Measurements from ENCODE around the gene HDC.

The HDC gene, protein sequence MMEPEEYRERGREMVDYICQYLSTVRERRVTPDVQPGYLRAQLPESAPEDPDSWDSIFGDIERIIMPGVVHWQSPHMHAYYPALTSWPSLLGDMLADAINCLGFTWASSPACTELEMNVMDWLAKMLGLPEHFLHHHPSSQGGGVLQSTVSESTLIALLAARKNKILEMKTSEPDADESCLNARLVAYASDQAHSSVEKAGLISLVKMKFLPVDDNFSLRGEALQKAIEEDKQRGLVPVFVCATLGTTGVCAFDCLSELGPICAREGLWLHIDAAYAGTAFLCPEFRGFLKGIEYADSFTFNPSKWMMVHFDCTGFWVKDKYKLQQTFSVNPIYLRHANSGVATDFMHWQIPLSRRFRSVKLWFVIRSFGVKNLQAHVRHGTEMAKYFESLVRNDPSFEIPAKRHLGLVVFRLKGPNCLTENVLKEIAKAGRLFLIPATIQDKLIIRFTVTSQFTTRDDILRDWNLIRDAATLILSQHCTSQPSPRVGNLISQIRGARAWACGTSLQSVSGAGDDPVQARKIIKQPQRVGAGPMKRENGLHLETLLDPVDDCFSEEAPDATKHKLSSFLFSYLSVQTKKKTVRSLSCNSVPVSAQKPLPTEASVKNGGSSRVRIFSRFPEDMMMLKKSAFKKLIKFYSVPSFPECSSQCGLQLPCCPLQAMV

DNA sequence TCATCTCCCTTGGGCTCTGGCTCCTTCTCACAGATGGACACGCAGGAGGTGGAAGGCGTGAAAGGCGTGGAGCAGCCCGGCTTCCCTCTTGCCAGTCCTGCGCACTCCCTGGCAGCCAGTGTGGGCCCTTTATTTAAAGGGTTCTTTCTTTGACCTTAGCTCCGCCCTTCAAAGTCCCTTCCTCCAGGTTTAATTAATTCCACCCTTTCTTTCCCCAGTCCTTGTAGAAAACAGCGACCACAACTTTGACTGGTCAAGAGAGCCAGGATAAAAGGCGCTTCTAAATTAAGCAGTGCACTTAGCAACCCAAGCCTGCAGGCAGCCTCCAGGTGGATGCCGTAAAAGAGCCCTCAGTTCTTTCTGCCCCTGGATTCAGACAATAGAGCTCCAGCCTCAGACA is at the start of gene HDC:
Gene HDC, minus strand, starts transcription at position 107 of the 400 bp plus-strand sequence. Its CDS starts 103 bp downstream, at position 4.
- Histone ChIP-seq H3K4me1 (ENCODE audit: control insufficient read depth, insufficient read depth, low read length) (no peaks in the 10 kb centered on the region), H3K36me3 (ENCODE audit: control insufficient read depth, insufficient read depth, low read length) (no peaks in the 10 kb centered on the region), H3K27me3 (ENCODE audit: control insufficient read depth, insufficient read depth, low read length) (no peaks in the 10 kb centered on the region), H3K27ac (ENCODE audit: low read length) (no peak within 1 kb of the TSS), H3K9me3 (ENCODE audit: control insufficient read depth, insufficient read depth, low read length) (no peaks in the 10 kb centered on the region), H3K4me3 (ENCODE audit: low read length) (no peak within 1 kb of the TSS)
- no peak for DNase-seq (ENCODE audit: low read depth, low spot score)
- WGBS (ENCODE audit: insufficient coverage, insufficient read length) = no CpG with 5 or more reads among the region's 9 CpGs

DNA sequence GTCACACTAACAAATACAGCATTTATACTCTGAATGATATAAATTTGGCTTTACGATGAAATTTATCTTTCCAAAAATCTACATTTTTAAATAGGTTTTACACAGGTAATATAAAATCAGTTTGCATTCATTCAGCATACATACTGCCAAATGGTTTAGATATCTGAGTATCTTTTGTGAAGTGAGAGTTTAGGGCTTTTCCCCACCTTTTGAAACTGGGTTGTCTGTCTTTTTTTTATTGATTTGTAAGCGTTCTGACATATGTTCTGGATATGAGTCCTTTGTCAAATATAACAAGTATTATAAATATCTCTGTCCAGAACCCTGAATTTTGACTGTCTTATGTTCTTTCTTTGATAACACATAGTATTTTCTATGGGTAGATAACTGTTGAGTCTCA is 47.1 kb upstream of the HDC start:
- no peak for DNase-seq (ENCODE audit: low read depth, low spot score)
- H3K9me3 ChIP-seq (ENCODE audit: control insufficient read depth, insufficient read depth, low read length) = no peaks in the 10 kb centered on the region
- no CpG with 5 or more reads among the region's 2 CpGs for WGBS (ENCODE audit: insufficient coverage, insufficient read length)
- no peaks in the 10 kb centered on the region for H3K27me3 ChIP-seq (ENCODE audit: control insufficient read depth, insufficient read depth, low read length)
- no peak overlapping the region for H3K27ac ChIP-seq (ENCODE audit: low read length)
- H3K36me3 ChIP-seq (ENCODE audit: control insufficient read depth, insufficient read depth, low read length) = peaks cover 3% of the 10 kb centered on the region; the same call in 1 of the 2 replicates
- H3K4me1 ChIP-seq (ENCODE audit: control insufficient read depth, insufficient read depth, low read length) = no peaks in the 10 kb centered on the region
- H3K4me3 ChIP-seq (ENCODE audit: low read length) = no peak overlapping the region

- no peaks in the 10 kb centered on the region for H3K4me1 ChIP-seq (ENCODE audit: control insufficient read depth, insufficient read depth, low read length)
- no peak for DNase-seq (ENCODE audit: low read depth, low spot score)
- no peak overlapping the region for H3K27ac ChIP-seq (ENCODE audit: low read length)
- H3K27me3 ChIP-seq (ENCODE audit: control insufficient read depth, insufficient read depth, low read length) = no peaks in the 10 kb centered on the region
- H3K9me3 ChIP-seq (ENCODE audit: control insufficient read depth, insufficient read depth, low read length) = no peaks in the 10 kb centered on the region
- H3K4me3 ChIP-seq (ENCODE audit: low read length) = no peak overlapping the region
- H3K36me3 ChIP-seq (ENCODE audit: control insufficient read depth, insufficient read depth, low read length) = peaks cover 3% of the 10 kb centered on the region; the same call in 1 of the 2 replicates
These were observed 42.3 kb upstream of the HDC start for GRCh38 chr15:50307799-50308198.

DNA sequence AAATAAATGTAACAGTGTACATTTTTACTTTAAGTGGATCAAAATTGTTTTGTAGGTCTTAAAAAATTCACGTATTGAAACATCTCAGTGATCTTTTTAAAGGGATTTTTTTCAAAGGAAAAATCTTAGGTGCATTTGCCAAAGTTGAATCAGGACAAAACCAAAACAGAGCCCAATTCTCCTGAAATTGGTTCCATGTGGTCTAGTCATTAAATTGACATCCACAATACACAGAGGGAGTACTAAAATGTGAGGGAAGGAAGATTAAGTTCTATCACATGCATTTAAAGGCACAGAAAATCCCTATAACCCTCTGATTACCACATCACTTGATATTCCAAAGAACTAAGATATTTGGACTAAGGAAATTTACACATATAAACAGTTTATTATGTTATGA is 39.3 kb upstream of the HDC start:
- no peaks in the 10 kb centered on the region for H3K27me3 ChIP-seq (ENCODE audit: control insufficient read depth, insufficient read depth, low read length)
- no peak for DNase-seq (ENCODE audit: low read depth, low spot score)
- H3K4me3 ChIP-seq (ENCODE audit: low read length) = no peak overlapping the region
- H3K9me3 ChIP-seq (ENCODE audit: control insufficient read depth, insufficient read depth, low read length) = no peaks in the 10 kb centered on the region
- WGBS (ENCODE audit: insufficient coverage, insufficient read length) = no CpG with 5 or more reads among the region's 1 CpG
- peaks cover 4% of the 10 kb centered on the region; the same call in 1 of the 2 replicates for H3K36me3 ChIP-seq (ENCODE audit: control insufficient read depth, insufficient read depth, low read length)
- H3K4me1 ChIP-seq (ENCODE audit: control insufficient read depth, insufficient read depth, low read length) = no peaks in the 10 kb centered on the region
- H3K27ac ChIP-seq (ENCODE audit: low read length) = no peak overlapping the region

DNA sequence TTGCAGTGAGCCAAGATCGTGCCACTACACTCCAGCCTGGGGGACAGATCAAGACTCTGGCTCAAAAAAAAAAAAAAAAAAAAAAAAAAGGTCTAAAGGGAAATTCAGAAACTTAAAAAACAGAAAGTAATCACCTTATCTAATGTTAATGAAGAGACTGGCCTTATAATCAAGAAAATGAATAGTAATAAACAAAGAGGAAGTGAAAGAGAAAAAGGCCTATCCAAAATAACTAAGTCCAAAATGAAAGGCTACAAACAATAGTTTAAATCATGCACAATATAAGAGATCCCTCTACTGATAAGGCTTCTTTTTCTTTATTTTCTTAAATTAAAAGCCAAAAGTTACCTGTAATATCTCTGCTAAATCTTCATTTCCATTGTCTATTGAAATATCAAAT is 37.1 kb upstream of the HDC start:
- DNase-seq (ENCODE audit: low read depth, low spot score) = no peak
- Histone ChIP-seq H3K36me3 (ENCODE audit: control insufficient read depth, insufficient read depth, low read length) (peaks cover 4% of the 10 kb centered on the region; the same call in 1 of the 2 replicates), H3K4me3 (ENCODE audit: low read length) (no peak overlapping the region), H3K9me3 (ENCODE audit: control insufficient read depth, insufficient read depth, low read length) (no peaks in the 10 kb centered on the region), H3K27ac (ENCODE audit: low read length) (no peak overlapping the region), H3K4me1 (ENCODE audit: control insufficient read depth, insufficient read depth, low read length) (no peaks in the 10 kb centered on the region), H3K27me3 (ENCODE audit: control insufficient read depth, insufficient read depth, low read length) (no peaks in the 10 kb centered on the region)
- WGBS (ENCODE audit: insufficient coverage, insufficient read length) = no CpG with 5 or more reads among the region's 1 CpG

GRCh38 chr15:50298340-50298739 is 32.8 kb upstream of the HDC start:
- no peak for DNase-seq (ENCODE audit: low read depth, low spot score)
- H3K9me3 ChIP-seq (ENCODE audit: control insufficient read depth, insufficient read depth, low read length) = no peaks in the 10 kb centered on the region
- no peak overlapping the region for H3K27ac ChIP-seq (ENCODE audit: low read length)
- no peaks in the 10 kb centered on the region for H3K4me1 ChIP-seq (ENCODE audit: control insufficient read depth, insufficient read depth, low read length)
- H3K4me3 ChIP-seq (ENCODE audit: low read length) = no peak overlapping the region
- WGBS (ENCODE audit: insufficient coverage, insufficient read length) = no CpG with 5 or more reads among the region's 2 CpGs
- H3K36me3 ChIP-seq (ENCODE audit: control insufficient read depth, insufficient read depth, low read length) = peaks cover 4% of the 10 kb centered on the region; the same call in 1 of the 2 replicates
- H3K27me3 ChIP-seq (ENCODE audit: control insufficient read depth, insufficient read depth, low read length) = no peaks in the 10 kb centered on the region

GRCh38 chr15:50295966-50296365 is 30.4 kb upstream of the HDC start:
- Histone ChIP-seq H3K27me3 (ENCODE audit: control insufficient read depth, insufficient read depth, low read length) (no peaks in the 10 kb centered on the region), H3K4me1 (ENCODE audit: control insufficient read depth, insufficient read depth, low read length) (no peaks in the 10 kb centered on the region), H3K27ac (ENCODE audit: low read length) (no peak overlapping the region), H3K9me3 (ENCODE audit: control insufficient read depth, insufficient read depth, low read length) (no peaks in the 10 kb centered on the region), H3K36me3 (ENCODE audit: control insufficient read depth, insufficient read depth, low read length) (peaks cover 4% of the 10 kb centered on the region; the same call in 1 of the 2 replicates), H3K4me3 (ENCODE audit: low read length) (no peak overlapping the region)
- WGBS (ENCODE audit: insufficient coverage, insufficient read length) = no CpG with 5 or more reads among the region's 1 CpG
- no peak for DNase-seq (ENCODE audit: low read depth, low spot score)

DNA sequence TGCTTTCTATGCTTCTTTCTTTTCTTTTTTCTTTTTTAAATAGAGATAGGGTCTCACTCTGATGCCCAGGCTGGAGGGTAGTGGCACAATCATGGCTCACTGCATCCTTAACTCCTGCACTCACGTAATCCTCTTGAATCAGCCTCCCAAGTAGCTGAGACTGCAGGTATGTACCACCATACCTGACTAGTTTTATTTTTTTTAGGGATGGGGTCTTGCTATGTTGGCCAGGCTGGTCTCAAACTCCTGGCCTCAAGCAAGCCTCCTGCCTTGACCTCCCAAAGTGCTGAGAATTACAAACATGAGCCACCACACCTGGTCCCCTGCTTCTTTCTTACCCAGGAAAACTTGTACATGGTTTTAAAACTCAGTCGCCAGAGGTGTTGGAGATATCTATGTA is 24.2 kb upstream of the HDC start:
- no peaks in the 10 kb centered on the region for H3K27me3 ChIP-seq (ENCODE audit: control insufficient read depth, insufficient read depth, low read length)
- no CpG with 5 or more reads among the region's 2 CpGs for WGBS (ENCODE audit: insufficient coverage, insufficient read length)
- no peaks in the 10 kb centered on the region for H3K4me1 ChIP-seq (ENCODE audit: control insufficient read depth, insufficient read depth, low read length)
- no peak for DNase-seq (ENCODE audit: low read depth, low spot score)
- no peaks in the 10 kb centered on the region for H3K36me3 ChIP-seq (ENCODE audit: control insufficient read depth, insufficient read depth, low read length)
- no peaks in the 10 kb centered on the region for H3K9me3 ChIP-seq (ENCODE audit: control insufficient read depth, insufficient read depth, low read length)
- no peak overlapping the region for H3K4me3 ChIP-seq (ENCODE audit: low read length)
- no peak overlapping the region for H3K27ac ChIP-seq (ENCODE audit: low read length)

- Histone ChIP-seq H3K4me1 (ENCODE audit: control insufficient read depth, insufficient read depth, low read length) (no peaks in the 10 kb centered on the region), H3K36me3 (ENCODE audit: control insufficient read depth, insufficient read depth, low read length) (no peaks in the 10 kb centered on the region)
These were observed 22.0 kb upstream of the HDC start for GRCh38 chr15:50287324-50288116.

DNA sequence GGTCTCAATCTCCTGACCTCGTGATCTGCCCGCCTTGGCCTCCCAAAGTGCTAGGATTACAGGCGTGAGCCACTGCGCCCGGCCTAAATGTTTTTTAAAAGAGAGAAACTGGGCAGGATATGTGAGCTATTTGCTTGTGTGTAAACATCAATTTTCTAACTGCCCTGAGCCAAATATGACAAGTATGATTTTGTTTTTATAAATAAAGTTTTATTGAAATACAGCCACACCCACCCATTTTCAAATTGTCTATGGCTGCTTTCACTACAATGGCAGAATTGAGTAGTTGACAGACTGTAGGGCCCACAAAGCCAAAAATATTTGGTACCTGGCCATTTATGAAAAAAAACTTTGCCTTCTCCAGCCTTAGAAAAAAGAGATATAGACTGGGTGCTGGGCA is 15.9 kb upstream of the HDC start:
- Histone ChIP-seq H3K27ac (ENCODE audit: low read length) (no peak overlapping the region), H3K27me3 (ENCODE audit: control insufficient read depth, insufficient read depth, low read length) (no peaks in the 10 kb centered on the region), H3K36me3 (ENCODE audit: control insufficient read depth, insufficient read depth, low read length) (no peaks in the 10 kb centered on the region), H3K4me3 (ENCODE audit: low read length) (no peak overlapping the region), H3K4me1 (ENCODE audit: control insufficient read depth, insufficient read depth, low read length) (no peaks in the 10 kb centered on the region), H3K9me3 (ENCODE audit: control insufficient read depth, insufficient read depth, low read length) (no peaks in the 10 kb centered on the region)
- no peak for DNase-seq (ENCODE audit: low read depth, low spot score)
- WGBS (ENCODE audit: insufficient coverage, insufficient read length) = no CpG with 5 or more reads among the region's 5 CpGs

More at GRCh38 chr15:50287324-50288116, 22.0 kb upstream of the HDC start:
- WGBS (ENCODE audit: insufficient coverage, insufficient read length) = no CpG with 5 or more reads among the region's 6 CpGs
- Histone ChIP-seq H3K4me3 (ENCODE audit: low read length) (no peak overlapping the region), H3K27me3 (ENCODE audit: control insufficient read depth, insufficient read depth, low read length) (no peaks in the 10 kb centered on the region), H3K27ac (ENCODE audit: low read length) (no peak overlapping the region), H3K9me3 (ENCODE audit: control insufficient read depth, insufficient read depth, low read length) (no peaks in the 10 kb centered on the region)
- no peak for DNase-seq (ENCODE audit: low read depth, low spot score)

All from iPS DF 6.9 (cell line).